ENCODE measurements around the gene KIAA1217.

KIAA1217 gene

DNA sequence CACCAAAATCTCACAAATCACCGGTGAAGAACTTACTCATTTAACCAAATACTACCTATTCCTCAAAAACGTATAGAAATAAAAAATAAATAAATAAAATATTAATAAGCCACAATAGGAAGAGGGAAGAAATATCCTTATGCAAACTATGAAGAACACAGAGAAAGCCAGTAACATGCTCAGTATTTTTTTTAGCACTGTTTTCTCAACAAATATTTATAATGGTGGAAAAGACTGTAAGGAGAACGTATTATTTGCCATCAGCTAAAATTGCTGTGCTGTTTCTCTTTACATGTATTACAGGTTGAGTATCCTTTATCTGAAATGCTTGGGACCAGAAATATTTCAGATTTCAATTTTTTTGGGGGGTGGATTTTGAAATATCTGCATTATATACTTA lies 21.0 kb downstream of the KIAA1217 start:
- intact Hi-C loops (cut with DNase I; ENCODE audit: low total_unique reads) = no loop called here
- no peaks in the 10 kb centered on the region for H3K27me3 ChIP-seq
- H3K36me3 ChIP-seq = no peaks in the 10 kb centered on the region
- no peak for DNase-seq
- H3K27ac ChIP-seq = no peak overlapping the region
- no peak overlapping the region for H3K4me3 ChIP-seq
- no peaks in the 10 kb centered on the region for H3K9me3 ChIP-seq
- TF ChIP-seq, protein P1, sequence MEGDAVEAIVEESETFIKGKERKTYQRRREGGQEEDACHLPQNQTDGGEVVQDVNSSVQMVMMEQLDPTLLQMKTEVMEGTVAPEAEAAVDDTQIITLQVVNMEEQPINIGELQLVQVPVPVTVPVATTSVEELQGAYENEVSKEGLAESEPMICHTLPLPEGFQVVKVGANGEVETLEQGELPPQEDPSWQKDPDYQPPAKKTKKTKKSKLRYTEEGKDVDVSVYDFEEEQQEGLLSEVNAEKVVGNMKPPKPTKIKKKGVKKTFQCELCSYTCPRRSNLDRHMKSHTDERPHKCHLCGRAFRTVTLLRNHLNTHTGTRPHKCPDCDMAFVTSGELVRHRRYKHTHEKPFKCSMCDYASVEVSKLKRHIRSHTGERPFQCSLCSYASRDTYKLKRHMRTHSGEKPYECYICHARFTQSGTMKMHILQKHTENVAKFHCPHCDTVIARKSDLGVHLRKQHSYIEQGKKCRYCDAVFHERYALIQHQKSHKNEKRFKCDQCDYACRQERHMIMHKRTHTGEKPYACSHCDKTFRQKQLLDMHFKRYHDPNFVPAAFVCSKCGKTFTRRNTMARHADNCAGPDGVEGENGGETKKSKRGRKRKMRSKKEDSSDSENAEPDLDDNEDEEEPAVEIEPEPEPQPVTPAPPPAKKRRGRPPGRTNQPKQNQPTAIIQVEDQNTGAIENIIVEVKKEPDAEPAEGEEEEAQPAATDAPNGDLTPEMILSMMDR (IDR thresholded peaks at IDR 0.05) = no peak
- H3K4me1 ChIP-seq = no peaks in the 10 kb centered on the region

DNA sequence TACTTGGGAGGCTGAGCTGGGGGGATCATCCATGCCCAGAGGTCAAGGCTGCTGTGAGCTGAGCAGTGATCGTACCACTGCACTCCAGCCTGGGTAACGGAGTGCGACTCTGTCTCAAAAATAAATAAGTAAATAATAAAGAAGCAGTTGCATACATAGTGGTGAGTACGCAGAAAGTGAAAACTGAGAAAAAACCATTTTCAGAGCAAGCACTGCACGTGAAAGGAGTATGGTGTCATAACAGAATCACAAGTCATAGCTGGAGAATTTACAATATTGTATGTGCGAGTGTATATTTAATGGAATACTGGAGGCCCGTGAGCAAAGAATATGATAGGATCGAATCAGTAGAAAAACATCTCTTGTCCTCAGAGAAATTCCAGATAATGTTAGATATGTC lies 22.3 kb downstream of the KIAA1217 start:
- Histone ChIP-seq H3K4me1 (no peaks in the 10 kb centered on the region), H3K27ac (no peak overlapping the region), H3K36me3 (no peaks in the 10 kb centered on the region), H3K27me3 (no peaks in the 10 kb centered on the region), H3K4me3 (no peak overlapping the region), H3K9me3 (no peaks in the 10 kb centered on the region)
- intact Hi-C loops (cut with DNase I; ENCODE audit: low total_unique reads) = no loop called here
- TF ChIP-seq, protein P1 (IDR thresholded peaks at IDR 0.05) = no peak
- DNase-seq = no peak

DNA sequence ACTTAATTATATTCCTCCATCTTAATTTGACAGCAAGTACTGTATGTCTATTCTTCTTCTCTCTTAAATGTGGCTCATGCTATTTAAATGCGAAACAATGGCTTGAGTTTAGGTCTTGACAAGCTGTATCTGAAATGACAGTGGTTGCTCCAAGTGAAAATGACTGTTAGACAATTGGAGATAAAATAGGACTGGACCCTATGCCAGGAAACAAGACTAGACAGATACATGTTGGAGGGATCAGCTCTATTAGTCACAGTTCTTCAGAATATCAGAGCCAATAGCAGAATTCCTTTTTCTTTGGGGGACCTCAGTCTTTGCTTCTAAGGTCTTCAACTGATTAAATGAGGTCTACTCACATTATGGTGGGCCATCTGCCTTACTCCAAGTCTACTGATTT lies 25.8 kb downstream of the KIAA1217 start:
- H3K4me1 ChIP-seq = no peaks in the 10 kb centered on the region
- no peaks in the 10 kb centered on the region for H3K27me3 ChIP-seq
- TF ChIP-seq, protein P1 (IDR thresholded peaks at IDR 0.05) = no peak
- H3K27ac ChIP-seq = no peak overlapping the region
- no peak overlapping the region for H3K4me3 ChIP-seq
- H3K9me3 ChIP-seq = no peaks in the 10 kb centered on the region
- no peaks in the 10 kb centered on the region for H3K36me3 ChIP-seq
- DNase-seq = no peak
- intact Hi-C loops (cut with DNase I; ENCODE audit: low total_unique reads) = no loop called here

DNA sequence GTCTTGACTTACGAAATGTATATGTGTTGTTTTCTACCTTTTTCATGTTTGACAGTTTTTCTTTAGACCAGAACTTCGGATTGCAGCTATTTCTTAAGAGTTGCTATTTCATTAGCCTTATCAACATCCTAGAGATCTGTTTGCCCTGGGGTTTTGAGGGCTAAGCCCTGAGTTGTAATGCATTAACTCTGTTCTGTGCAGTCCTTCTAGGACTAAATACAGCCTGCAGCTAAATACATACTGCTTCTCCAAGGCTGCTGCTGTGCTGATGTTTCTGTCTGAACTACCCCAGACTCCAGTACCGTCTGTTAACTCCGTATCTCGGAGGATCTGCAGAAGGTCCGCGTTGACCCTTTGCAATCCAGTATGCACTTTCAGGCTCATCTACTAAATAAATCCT lies 26.5 kb downstream of the KIAA1217 start:
- intact Hi-C loops (cut with DNase I; ENCODE audit: low total_unique reads) = no loop called here
- TF ChIP-seq, protein P1 (IDR thresholded peaks at IDR 0.05) = no peak
- H3K36me3 ChIP-seq = no peaks in the 10 kb centered on the region
- H3K9me3 ChIP-seq = no peaks in the 10 kb centered on the region
- no peak overlapping the region for H3K27ac ChIP-seq
- no peaks in the 10 kb centered on the region for H3K27me3 ChIP-seq
- DNase-seq = no peak
- H3K4me1 ChIP-seq = no peaks in the 10 kb centered on the region
- H3K4me3 ChIP-seq = no peak overlapping the region

DNA sequence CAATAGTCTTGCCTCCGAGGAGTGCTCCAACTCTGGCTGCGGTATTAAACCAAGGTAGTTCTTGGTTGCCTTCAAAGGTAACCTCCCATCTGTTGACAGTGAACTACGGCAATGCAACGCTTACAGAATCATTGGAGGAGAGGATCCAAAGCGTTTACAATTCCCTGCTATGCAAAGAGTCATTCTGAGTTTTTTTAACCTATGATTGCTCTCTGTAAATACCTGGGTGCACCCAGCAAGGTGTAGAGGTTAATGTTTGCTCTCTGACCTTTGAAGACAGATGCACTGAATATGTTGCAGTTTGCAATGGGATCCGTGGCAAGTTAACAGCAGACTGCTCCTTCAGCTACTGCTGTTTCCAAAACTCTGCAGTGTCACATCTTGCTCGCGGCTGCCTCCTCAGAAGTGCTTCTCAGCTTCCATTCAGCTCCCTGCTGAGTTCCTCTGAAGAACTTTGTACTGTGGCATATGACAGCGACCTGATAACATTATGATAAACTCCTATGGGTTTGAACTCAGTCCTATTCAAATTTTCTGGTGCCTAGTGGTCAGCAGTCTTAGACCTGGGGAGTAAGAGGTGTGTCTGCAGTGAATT lies 29.0 kb downstream of the KIAA1217 start:
- Histone ChIP-seq H3K9me3 (no peaks in the 10 kb centered on the region), H3K27me3 (no peaks in the 10 kb centered on the region), H3K27ac (no peak overlapping the region), H3K36me3 (no peaks in the 10 kb centered on the region), H3K4me1 (no peaks in the 10 kb centered on the region), H3K4me3 (no peak overlapping the region)
- no peak for DNase-seq
- TF ChIP-seq, protein P1 (IDR thresholded peaks at IDR 0.05) = no peak
- intact Hi-C loops (cut with DNase I; ENCODE audit: low total_unique reads) = no loop called here

Measured in tibial artery (tissue), 4 donors.